T-helper 9 cell (primary cell): ENCODE data around the gene LRRC43.
A peak's percentile ranks its signal among the peaks of the same experiment; 100 is the strongest.
"Not testable (repeated sequence)": the region's sequence is repeated elsewhere in the genome, so short reads cannot be mapped to it uniquely, and the experiment has no call there.

ENCODE experiments used
- DNase-seq: peaks from one replicate; pipeline ENCODE4 v3.0.0-alpha.2; 2020

LRRC43 gene

DNA sequence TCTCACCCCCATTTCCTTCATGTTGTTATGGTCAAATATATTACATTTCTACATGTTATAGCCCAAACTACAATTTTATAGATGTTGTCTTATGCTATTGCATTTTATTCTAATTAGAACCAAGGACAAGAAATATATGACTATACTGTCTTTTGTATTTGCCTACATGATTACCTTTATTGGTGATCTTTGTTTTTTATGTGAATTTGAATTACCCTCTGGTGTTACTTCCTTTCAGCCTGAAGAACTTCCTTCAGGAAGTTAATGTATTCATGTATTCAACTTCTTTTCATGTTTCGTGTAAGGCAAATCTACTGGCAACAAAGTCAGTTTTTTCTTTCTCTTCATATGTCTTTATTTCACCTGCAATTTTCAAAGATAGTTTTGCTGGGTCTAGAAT, 11.9 kb downstream of the LRRC43 start:
- no peak for DNase-seq

DNA sequence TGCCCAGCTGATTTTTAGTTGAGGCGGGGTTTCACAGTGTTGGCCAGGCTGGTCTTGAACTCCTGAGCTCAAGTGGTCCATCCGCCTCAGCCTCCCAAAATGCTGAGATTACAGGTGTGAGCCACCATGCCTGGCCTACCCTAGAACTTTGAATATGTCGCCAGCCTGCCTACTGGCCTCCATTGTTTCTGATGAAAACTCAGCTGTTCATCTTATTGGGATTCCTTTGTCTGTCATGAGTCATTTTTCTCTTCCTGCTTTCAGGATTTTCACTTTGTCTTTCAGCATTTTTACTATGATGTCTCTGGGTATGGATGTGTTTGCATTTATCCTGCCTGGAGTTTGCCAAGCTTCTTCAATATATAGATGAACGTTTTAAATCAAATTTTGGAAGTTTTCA, 12.5 kb downstream of the LRRC43 start:
- no peak for DNase-seq

DNA sequence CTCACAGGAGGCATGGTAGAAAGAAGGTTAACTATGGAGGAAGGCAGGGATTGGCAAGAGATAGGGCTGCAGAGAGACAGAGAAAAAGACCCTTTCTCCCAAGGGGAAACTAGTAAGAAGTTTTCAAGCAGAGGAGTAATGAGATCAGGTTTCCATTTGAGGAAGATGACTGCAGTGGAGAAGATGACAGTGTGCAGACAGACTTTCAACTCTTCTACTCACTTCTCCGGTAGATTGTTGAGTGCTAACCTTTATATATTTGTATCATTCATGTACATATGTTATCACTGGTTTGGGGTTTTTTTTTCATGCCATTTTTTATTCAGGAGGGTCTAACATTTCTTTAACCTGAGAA, 14.7 kb downstream of the LRRC43 start:
- DNase-seq: no peak

DNA sequence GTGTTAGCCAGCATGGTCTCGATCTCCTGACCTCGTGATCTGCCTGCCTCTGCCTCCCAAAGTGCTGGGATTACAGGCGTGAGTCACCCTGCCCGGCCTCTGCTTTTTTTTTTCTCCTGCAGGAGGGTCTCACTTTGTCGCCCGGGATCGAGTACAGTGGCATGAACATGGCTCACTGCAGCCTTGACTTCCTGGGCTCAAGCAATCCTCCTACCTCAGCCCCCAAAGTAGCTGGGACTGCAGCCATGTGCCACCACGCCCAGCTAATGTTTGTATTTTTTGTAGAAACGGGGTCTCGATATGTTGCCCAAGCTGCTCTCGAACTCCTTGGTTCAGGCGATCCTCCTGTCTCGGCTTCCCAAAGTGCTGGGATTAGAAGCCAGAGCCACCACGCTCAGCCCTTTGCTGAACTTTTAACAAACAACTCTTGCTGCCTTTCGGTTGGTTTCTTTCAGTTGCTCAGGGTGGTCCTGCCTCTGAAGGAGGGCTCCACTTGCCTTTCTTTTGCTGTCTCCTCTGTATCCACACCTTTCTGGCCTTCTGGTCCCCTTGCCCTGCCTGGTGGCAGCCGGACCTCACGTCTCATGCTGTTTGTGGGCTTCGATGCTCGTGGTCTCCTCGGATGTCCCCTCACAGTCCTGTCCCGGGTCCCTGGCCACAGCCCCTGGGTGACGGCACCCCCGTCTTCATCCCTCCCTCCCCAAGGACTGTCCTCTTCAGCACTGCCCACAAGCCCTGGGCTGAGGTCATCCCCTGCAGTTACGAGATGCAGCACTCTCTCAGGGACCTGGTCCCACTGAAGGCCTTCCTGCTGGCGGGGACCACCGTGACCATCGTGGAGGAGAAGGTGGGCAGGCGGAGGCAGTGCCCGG, 16.8 kb downstream of the LRRC43 start:
- no peak for DNase-seq

DNA sequence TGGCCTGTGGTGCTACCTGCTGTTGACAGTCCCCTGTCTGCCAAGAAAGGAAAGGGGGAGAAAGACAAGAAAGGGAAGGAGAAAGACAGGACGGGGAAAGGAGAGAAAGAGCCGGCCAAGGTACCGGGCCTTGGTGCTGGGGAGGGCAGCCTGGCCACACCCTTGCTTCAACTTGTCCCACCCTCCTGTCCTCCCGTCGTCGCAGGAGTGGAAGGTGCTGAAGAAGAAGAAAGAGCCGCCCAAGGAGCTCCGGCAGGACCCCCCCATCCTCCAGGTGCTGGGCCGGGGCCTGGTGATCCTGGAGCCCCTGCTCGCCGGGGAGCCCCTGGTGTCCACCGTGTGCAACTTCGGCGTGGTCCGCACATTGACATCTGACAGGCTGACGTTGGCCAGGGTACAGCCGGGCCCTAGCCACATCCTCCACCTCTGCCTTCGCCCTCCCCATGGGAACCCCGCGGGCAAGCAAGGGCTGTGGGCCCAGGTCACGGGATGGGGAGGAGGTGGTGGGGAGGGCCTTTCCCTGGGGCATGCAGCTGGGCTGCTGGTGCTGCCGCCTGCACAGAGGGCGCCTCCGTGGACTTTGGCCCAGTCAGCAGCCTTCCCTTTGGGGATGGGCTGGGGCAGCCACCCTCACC, 17.7 kb downstream of the LRRC43 start:
- no peak for DNase-seq

DNA sequence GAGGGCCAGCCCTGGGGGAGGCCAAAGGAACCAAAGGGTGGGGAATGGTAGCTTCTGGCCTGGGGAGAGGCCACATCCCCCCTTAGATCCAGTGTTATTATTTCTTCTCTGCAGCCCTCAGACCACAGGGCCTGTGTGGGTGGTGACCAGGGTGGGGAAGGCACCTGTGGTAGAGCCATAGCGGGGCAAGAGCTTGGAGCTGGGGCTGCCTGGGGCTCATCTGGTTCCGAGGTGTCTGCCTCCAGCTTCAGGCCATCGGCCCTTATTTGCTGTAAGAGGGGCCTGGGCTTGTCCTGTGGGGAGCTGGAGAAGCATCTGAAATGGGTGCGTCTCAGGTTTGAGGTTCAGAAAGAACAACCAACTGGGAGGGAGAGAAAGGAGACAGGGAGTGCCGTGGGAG, 18.5 kb downstream of the LRRC43 start:
- no peak for DNase-seq

DNA sequence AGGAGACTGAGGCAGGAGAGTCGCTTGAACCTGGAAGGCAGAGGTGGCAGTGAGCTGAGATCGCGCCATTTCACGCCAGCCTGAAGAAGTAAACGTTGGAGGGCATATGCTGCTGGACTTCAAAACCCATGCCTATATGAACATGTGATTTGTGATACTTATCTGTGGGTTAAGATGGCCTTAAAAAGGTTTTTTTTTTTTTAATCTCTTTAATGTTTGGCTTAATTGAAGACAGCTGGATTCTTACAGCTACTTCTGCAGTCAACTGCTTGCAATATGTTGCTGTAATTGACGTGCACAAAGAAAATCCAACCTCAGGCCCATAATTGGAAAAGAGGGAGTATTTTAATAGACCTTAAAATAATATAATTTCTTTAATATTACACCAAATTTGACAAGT, 19.1 kb downstream of the LRRC43 start:
- no peak for DNase-seq

DNA sequence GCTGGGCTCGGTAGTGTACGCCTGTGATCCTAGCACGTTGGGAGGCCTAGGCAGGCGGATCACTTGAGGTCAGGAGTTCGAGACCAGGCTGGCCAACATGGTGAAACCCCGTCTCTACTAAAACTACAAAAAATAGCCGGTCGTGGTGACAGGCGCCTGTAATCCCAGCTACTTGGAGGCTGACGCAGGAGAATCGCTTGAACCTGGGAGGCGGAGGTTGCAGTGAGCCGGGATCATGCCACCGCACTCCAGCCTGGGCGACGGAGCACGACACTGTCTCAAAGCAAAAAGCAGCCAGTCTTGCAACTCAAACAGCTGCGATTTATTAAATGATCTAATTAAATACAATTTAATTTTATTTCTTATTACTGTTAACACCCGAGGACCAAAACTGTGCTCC, 19.9 kb downstream of the LRRC43 start:
- DNase-seq: not testable (repeated sequence)

DNA sequence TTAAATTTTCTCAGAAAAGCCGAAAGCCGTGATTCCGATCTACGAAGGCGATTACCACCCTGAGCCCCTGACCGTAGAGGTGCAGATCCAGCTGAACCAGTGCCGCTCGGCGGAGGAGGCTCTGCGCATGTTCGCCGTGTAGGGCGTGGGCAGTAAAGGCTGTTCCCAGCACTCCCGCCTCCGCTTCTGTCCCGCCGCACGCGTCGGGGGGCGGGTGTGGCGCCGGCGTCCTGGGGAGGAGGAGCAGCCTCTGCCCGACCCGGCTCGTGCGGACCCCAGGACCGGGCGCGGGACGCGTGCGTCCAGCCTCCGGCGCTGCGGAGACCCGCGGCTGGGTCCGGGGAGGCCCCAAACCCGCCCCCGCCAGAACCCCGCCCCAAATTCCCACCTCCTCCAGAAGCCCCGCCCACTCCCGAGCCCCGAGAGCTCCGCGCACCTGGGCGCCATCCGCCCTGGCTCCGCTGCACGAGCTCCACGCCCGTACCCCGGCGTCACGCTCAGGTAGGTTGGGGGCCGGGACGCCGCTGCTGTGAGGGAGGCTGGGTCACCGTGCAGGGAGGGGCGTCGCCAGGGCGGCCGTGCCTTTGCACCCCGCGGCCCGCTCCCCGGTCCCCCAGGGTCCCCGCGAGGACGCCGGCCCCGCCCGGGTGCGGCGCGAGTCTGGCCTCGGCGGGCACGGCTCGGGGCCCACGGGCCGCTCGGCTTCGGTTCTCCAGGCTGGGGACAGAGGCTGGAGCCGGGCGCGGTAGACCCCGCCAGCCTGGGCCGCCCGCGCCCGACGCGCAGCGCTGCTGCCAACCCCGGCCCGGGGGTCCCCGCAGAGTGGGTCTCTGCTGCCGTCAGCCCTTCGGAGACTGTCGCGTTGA, 20.6 kb downstream of the LRRC43 start, which contains the start of gene B3GNT4:
Gene B3GNT4 (plus strand): TSS at position 409 of the 866 bp plus-strand sequence. CDS start 910 bp downstream, outside the sequence.
- DNase-seq: peak; percentile 66

DNA sequence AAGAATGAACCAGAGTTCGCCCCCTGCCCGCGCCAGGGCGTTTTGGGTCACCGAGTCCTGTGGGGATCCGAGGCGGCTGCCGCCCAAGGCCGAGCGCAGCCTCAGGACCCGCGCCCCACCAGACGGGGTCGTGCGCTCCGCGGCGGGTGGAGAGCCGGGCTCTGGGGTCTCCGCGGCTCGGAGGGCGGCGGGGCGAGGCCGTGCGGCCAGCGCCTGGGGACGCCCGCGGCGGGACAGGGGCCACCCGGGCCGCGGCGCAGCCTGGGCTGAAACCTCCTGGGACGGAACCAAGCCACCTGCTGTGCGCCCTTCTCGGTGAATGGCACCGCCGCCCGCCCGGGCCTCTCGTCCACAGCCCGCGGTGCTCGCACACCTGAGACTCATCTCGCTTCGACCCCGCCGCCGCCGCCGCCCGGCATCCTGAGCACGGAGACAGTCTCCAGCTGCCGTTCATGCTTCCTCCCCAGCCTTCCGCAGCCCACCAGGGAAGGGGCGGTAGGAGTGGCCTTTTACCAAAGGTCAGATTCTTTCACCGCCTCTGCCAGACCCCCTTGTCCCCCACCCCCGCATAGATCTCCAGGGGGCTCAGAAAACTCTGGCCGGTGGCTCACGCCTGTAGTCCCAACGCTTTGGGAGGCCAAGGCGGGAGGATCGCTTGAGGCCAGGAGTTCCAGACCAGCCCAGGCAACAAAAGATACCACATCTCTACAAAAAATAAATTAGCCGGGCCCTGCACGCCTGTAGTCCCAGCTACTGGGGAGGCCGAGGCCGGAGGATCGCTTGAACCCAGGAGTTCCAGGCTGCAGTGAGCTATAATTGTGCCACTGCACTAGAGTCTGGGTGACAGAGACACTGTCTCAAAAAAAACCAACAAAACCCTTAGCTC, 21.5 kb downstream of the LRRC43 start:
- peak; percentile 31 for DNase-seq

DNA sequence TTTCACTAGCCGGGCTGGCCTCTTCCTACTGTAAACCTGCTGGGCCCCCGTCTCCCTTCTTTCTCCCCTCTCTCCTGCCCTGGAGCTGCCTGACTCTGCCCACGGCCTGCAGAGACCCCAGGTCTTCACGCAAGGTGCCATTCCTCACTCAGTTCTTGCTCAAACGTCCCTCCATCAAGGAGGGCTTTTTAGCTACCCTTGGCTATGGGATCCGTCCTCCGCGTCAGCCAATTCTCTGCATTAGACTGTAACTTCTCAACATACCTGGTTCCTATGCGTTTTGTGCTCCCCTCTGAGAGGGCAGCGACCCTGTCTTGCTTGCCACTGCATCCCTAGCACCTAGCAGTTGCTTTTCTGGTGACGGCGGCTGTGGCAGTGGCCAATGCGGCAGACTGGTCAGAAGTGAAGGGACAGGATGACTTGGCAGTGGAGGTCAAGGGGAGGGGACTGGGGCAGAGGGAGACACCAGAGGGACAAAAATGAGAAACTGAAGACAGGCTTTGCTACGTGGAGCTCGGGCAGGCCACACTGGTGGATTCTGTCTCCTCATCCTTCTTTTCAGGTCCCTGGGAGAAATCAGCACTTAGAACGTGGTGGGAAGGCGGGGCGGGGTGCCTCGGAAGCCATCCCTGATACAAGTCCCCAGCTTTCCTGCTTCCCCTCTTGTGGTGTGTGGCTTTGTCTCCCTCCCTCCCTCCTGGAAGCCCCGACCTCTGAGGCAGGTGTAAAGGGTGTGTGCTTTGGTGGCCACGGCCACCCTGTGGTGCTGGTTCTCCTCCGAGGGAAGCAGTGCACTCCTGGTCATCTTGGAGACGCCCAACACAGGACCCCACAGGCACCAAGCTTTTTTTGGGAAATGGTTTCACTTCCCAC, 22.4 kb downstream of the LRRC43 start:
- no peak for DNase-seq

DNA sequence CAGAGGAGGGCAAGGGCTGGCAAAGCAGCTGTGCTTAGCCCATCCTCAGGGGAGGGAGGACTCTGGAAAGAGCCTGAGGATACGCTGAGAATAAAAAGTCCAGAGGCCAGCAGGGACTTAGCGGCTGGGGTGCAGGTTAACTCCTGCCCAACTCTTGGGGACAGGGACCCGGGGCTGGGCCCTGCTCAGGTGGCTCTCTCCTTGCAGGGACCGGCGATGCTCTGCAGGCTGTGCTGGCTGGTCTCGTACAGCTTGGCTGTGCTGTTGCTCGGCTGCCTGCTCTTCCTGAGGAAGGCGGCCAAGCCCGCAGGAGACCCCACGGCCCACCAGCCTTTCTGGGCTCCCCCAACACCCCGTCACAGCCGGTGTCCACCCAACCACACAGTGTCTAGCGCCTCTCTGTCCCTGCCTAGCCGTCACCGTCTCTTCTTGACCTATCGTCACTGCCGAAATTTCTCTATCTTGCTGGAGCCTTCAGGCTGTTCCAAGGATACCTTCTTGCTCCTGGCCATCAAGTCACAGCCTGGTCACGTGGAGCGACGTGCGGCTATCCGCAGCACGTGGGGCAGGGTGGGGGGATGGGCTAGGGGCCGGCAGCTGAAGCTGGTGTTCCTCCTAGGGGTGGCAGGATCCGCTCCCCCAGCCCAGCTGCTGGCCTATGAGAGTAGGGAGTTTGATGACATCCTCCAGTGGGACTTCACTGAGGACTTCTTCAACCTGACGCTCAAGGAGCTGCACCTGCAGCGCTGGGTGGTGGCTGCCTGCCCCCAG, 23.4 kb downstream of the LRRC43 start:
- DNase-seq: no peak

DNA sequence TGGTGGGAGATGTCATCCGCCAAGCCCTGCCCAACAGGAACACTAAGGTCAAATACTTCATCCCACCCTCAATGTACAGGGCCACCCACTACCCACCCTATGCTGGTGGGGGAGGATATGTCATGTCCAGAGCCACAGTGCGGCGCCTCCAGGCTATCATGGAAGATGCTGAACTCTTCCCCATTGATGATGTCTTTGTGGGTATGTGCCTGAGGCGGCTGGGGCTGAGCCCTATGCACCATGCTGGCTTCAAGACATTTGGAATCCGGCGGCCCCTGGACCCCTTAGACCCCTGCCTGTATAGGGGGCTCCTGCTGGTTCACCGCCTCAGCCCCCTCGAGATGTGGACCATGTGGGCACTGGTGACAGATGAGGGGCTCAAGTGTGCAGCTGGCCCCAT, 24.1 kb downstream of the LRRC43 start:
- DNase-seq: no peak

DNA sequence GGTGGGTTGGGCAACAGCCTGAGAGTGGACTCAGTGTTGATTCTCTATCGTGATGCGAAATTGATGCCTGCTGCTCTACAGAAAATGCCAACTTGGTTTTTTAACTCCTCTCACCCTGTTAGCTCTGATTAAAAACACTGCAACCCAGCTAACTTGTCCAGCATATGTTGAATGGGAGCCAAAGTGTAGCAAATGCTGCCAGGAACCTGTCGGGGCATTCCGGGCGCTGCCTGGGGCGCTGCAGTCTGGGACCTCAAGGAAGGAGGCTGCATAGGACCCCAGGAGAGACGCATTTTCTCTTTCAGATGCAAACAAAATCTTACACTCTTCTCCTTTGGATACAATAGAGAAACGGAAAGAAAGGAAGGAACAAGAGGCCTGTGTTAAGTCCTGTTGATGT, 24.5 kb downstream of the LRRC43 start:
- no peak for DNase-seq

DNA sequence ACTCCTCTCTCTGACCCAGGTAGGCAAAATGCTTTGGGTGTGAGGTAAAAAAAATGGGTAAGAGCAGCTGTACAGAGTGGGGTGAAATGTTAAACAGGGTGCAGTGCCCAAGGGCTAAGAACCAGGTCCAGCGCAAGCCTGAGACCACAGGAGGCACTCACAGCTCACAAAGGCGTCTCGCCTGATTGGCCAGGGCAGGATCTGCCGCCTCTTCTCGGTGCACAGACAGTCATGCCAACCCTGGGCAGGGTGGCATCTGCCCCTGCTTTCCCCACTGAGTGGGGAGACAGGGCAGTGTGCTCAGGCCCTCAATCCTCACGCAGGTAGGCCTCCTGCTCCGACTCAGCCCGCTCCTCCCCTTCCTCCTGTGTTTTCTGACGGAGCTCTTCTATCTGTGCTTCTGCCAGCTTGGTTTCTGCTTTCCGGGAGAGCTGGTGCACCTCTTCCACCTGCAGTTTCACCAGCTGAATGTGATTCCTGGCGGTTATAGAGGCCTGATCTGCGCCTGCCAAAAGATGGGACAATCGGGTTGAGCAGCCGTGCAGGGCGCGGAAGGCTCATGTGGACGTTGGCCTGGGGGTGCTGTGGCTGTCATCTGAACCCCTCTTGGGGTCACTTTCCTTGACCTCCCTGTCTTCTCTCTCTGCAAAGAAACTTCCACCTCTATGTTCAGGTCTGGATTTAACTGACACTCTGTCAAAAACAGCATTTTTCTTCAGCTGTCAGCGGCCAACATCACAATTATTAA, 25.3 kb downstream of the LRRC43 start:
- no peak for DNase-seq

DNA sequence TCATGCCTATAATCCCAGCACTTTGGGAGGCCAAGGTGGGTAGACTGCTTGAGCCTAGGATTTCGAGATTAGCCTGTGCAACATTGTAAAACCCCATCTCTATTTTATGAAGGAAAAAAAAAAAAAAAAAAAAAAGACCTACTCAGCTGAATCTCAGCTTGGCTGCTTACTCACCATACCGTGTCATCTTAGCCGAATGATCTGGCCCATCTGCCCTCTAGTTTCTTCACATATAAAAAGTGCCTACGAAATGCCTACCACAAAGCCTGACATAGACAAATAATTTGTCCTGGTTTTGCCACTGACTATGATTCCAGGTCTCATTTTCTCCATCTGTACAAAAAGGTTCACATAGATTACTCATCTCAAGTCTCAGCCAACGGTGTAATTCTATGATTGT, 32.8 kb downstream of the LRRC43 start:
- no peak for DNase-seq

DNA sequence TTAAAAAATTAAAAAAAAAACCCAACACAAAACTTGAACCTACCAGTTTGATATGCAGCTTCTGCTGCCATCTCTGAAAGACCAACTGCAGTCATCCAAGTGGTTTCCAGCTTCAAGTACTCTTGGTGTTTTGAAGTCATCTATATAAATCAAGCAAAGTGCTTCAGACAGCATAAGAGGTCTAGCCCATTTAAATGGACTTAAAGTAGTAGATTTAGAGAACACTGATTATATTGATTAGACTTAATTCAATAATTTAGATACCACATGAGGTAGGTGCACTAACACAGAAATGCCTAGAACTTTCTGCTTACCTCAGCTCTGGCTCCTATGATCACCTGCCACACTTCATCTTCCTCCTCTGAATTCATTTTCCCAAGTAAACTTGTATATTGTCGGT, 33.5 kb downstream of the LRRC43 start:
- no peak for DNase-seq

DNA sequence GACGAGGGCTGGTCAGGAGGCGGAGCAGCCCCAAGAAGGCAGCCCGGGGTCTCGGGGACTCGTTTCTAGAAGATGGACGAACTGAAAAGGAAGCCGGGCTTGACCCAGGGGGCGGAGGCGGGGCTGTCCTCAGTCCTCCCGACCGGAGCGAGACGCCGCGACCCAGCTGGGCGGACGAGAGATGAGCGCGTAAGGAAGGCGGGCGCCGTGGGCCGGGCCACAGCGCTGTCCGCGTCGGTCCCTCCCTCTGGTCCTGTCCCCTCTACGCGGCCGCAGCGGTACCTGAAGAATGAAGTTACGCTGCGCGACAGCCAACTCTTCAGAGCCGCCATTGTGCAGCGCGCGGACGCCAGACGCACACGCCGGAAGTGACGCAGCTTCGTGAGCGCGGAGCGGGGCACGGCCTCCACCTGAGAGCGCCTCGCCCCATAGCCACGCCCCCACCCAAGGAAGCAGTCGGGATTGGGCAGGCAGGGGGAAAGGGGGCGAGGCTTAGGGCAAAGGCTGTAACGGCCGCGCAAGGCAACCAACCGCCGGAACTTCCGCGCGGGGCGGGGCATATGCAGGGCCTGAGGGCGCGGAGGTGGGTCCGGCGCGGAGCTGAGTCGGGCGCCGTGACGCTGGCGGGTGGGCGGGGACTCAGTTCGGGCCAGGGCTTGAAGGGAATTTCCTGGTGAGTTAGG, 42.9 kb downstream of the LRRC43 start, which contains the start of gene DIABLO:
Gene DIABLO (minus strand): TSS at position 370 of the 683 bp plus-strand sequence. CDS start 38 bp downstream, at position 332.
- peak; percentile 100 for DNase-seq
